HG02798 (cell line): Measurements from ENCODE around the gene CNST.

Experiments used
- ATAC-seq: cut with Tn5 transposase; IDR thresholded peaks from one replicate; pipeline ENCODE4 v1.9.1; 2021; ENCODE audit warnings: mild to moderate bottlenecking; ENCODE audit not compliant: unreplicated experiment, poor library complexity

The CNST gene, protein sequence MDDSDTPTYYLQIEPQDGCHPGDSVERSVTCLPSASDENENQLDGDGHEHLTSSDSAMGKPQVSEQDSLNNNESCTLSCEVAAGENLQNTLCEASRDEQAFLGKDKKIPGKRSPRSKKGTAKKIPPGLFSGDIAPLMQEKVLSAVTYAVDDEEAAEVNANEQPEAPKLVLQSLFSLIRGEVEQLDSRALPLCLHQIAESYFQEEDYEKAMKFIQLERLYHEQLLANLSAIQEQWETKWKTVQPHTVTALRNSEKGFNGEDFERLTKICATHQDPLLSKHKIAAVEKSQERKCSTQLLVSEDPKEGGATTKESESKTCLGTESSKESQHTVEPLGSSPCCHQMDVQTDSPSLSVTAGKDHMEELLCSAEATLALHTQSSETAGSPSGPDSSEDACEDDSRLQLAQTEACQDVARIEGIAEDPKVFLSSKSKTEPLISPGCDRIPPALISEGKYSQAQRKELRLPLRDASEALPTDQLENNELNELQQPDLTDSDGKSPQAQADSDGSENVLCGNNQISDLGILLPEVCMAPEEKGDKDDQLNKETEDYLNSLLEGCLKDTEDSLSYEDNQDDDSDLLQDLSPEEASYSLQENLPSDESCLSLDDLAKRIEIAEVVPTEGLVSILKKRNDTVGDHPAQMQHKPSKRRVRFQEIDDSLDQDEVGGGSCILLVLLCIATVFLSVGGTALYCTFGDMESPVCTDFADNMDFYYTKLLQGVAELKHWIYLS

DNA sequence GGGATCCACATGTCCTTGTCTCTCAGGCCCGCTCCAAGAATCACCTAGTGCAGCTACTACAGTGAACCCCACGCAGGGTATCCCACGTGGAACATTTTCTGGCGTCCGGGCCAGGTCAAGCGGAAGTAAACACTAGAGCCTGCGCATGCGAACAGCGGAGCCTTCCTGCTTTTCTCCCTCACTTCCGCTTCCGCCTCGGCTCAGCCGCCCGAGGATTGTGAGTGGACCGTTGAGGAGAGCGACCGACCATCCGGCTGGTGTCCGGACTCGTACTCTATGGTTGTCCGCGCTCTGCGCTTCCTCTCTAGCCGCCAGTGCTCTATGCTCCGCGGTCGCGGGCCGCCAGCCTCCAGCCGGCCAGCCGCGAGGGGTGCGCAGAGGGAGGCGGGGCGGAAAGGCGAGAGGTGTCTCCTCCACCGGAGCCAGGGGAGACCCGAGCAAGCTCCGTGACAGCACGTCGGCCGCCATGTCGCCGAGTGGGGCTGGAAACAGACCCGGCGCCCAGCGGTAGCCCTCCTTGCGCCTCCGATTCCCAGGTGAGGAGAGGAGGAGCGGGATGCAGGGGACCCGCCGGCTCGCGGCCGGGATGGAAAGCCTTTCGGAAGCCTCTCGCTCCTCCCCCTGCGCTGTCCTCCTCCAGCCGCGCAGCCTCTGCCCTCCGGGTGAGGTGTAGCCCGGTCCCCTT lies at the start of gene CNST, which contains the start of gene TFB2M:
TSS of gene CNST (plus strand) at position 329 of the 685 bp plus-strand sequence. CDS start 25,107 bp downstream, outside the sequence.
TSS of gene TFB2M (minus strand) at position 134 of the 685 bp plus-strand sequence. CDS start at position 11, 123 bp downstream.
- ATAC-seq, result peak; percentile 95

DNA sequence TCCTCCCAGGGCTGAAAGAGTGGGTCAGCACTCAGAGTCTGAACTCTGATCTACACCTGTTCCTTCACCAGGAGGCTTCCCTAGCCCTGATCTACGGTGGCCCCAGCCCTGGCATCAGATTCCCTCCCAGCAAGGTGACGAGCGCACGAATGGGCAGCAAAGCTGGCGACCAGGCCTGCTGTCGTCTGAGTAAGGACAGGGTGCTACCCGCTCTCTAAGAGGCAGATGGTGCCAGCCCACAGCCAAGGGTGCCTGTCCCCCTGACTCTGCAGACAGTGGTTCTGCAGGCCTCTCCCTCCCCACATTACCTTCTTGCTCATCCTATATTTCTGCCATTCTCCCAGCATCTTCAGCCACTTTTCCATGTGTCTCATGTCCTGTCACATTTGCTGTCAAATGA lies 48.9 kb upstream of the CNST start:
- ATAC-seq, result no peak

DNA sequence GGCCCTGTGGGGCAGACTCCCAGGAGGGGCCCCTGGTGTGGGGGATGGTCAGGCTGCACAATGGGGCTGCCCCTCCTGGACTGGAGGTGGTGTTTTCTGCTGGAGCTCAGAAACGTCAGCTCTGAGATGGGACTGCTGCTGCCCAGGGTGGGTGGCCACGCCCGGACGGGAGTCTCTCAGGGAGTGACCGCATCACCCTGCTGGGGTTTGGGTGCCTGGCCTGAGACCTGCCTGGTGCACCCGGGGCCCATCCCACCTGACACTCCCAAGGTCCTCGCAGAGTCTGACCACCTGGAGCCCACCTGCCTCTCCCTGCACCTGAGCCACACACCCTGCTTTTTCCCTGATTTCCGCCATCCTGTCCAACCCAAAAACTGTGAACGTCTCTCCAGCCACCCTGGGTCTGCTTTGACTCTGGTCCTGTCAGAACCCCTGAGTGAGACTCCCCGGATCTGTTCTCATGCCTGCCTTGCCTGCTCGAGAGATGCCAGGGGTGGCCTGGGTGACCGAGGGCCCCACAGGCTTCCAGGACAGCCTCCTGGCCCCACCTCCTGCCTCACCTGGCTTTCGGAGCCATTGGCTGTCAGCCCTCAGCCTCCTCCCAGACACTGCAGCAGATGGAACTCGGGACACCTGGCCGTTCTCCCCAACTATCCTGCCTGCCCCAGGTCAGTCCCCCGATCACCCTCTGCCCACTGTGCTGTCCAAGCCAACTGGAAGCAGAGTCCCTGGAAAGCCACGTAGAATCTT lies 47.6 kb upstream of the CNST start:
- no peak for ATAC-seq

DNA sequence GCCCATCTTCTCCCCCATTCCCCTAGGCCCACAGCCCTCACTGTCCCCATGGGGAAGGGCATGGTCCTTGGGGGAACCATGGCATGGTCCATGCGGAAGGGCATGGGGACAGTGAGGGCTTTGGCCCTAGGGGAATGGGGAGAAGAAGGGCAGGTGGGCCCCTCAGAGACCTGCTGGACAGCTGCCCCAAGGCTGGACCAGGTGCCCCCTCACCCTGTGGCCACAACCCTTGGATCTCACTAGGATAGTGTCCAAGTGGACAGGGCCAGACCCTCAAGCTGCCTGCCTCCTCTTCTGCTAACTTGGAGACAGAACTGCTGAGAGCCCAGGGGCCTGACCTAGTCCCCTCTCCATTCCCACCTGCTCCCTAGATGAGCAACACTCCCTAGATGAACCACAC lies 46.7 kb upstream of the CNST start:
- no peak for ATAC-seq

DNA sequence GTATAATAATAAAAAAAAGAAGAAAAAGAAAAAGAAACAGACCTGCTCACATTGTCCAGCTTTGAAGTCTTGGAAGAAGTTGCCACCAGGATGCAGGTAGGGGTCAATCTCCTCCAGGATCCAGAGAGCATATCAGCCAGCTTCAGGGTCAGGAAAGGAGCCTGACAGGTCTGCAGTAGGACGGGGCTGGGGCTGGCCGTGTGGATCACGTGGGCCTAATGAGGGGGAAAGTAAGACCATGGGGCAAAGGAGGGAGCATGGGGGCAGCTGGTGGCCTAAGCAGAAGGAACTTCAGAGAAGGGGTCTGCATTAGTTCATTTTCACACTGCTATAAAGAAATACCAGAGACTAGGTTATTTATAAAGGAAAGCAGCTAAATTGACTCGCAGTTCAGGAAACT lies 39.9 kb upstream of the CNST start:
- no peak for ATAC-seq

DNA sequence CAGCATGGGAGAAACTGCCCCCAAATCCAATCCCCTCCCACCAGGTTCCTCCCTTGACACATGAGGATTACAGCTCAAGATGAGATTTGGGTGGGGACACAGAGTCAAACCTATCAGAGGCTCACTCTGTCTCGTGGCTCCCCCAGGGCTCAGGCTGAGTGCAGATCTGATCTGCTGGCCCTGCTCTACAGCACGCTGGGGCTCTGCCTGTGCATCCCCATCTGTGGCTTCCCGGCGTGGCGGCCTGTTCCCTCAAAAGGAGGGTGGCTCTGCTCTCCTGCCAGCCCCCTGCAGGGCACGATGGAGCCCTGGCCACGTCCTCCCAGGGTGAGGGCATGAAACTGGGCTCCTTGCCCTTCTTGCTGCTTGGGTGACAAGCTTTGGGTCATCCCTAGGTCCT lies 39.3 kb upstream of the CNST start:
- no peak for ATAC-seq

DNA sequence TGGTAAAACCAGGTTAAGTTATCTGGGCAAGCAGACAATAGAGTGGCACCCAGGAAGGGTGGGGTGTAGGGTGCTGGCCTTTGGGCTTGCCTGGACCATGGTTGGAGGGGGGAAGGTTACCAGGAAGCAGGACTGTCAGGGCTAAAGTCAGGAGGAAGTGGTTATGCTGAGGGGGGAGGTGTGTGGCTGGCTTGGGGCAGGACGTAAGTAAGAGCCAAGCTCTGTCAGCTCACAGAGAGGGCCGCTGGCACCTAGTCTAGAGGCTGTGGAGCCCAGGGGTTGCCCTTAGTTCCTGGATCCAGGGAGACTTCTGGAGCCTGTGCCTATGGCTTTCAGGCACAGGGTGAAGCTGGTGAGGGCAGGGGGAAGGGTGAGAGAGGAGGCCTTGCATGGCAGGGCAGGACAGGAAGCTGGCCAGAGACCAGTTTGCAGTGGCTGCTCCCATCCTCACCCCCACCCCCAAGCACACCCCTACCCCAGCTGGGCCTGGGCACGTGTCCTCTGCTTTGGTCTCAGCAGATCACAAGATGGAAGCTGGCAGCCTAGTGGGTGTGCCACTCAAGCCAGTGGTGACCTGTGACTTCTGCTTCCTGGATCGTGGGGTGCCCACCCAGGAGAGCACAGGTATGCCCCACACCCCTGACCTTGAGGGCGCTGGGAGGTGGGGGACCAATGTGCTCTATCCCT lies 38.7 kb upstream of the CNST start:
- ATAC-seq, result no peak

DNA sequence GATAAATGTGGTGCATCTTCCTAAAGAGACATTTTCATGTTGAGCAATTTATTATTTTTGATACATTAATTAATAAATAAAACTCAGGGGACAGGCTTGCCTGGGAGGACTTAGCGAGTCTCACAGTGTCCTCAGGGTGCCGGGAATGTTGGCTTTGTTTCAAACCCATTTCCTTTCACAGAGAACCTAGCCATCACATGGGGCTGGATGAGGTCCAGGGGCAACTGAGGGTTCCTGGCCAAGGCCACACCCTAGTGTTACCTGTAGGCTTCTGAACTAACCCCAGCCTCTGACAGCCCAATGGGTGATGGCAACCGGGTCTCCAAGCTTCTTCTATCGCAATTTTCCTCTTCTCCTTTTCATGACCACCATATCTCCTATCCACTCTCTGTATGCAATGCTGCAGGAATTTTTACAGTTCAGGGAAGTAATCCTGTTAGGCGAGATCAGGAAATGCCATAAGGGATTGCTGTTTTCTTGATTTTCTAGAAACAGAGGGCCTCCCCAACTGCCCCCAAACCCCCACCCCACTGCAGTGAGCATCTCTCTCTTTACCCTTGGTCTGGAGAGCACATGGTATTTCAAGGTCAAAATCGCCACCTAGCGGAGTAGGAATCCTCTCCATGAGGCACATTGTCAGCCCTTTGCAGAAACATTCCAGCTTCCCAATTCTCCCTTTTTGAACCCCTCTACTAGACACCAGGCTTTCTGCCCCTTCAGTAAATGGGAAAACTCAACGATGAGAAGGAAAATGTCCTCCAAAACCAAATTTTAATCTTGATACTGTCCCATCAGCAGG lies 37.1 kb upstream of the CNST start:
- ATAC-seq, result no peak

DNA sequence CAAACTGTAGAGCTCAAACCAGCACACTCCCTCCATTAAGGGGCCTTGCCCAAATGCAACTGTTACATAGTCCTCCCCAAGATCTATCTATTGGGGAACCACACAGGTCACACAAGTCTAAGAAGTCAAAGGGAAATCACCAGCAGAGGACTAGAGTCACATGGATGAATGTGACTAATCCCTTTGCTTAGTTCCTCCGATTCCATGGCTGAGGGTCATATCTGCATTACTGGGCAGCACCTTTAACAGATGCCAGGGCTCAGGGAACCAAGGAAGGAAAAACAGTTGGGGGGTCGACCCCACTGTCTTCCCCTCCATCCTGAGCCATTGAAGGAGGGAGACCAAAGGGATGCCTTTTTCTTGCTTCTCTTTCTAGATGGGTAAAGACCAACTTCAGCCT lies 35.8 kb upstream of the CNST start:
- no peak for ATAC-seq

DNA sequence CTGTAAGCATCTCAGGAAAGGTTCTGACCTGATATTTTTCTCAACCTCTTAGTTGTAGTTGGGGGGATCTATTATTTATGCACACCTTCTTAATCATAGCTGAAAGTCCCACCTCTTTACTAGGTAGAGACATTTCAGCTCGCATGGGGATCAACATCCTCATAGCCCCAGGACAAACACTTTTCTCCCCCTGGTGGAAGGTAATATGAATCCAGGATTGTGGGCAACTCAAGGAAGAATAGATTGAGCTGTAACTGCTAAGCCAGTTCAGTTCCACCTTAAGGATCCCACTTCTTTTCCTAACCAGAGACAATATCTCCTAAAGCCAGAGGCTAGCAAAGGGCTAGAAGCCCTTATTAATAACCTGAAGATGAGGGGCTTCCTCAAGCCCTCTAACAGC lies 33.7 kb upstream of the CNST start:
- no peak for ATAC-seq

DNA sequence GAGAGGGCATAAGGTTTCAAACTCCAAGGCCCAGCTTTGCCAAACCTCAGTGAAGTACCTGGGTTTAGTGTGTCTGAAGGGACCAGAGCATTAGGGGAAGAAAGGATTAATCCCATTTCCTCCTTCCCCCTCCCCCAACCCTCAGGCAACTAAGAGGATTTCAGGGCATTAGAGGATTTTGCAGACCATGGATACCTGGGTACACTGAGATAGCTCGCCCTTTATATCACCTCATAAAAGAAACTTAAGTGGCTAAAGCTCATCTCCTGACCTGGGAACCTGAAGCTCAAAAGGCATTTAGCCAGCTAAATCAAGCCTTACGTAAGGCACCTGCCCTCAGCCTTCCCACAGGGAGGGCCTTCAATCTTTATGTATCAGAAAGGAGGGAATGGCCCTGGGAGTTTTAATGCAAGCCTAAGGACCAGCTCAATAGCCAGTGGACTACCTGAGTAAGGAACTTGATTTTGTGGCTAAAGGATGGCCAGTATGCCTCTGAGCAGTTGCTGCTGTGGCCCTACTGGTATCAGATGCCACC lies 32.8 kb upstream of the CNST start:
- ATAC-seq, result no peak

DNA sequence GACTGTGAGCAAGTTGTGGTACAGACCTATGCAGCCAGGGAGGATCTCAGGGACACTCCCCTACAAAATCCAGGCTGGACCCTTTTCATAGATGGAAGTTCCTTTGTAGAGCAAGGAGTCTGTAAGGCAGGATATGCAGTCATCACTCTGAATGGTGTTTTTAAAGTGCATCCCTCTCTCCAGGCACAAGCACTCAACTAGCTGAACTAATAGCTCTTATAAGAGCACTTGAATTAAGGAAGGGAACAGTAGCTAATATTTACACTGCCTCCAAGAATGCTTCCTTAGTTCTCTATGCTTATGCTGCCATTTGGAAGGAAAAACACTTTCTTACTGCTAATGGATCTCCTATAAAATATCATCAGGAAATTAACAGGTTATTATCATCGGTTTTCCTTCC lies 32.1 kb upstream of the CNST start:
- no peak for ATAC-seq

DNA sequence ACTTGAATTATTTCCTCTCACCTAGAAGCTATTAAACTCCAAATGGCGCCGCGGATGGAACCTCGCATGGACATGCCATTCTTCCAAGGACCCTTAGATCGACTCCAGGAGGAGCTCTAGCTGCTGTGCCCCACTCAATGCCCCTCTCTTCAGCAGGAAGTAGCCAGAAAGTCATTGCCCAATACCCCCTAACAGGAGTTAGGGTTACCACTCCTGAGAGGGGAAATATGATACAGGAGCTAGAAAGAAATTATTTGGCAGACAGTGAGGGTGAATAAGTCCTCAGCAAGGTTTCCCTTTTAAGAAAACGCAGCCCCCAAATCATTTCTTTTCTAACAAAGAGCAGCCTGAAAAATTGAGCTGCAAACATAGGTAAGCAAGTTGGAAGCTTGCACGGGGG lies 28.8 kb upstream of the CNST start:
- no peak for ATAC-seq

DNA sequence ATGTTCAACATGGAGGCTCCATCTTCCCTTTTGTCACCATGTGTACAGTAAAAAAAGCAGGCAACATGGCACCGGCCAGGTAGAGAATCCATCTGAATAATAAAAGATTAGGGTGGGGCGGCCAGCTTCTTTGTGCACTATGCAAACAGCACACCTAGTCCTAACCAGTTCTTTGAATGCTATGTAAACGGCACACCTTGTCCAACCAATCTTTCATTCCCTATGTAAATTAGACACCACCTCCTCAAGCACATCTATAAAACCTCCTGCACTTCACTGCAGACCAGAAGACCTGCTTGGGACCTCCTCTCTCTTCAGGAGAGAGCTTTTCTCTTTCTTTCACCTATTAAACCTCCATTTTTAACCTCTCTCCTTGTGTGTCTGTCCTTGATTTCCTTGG lies 28.4 kb upstream of the CNST start:
- ATAC-seq, result no peak

DNA sequence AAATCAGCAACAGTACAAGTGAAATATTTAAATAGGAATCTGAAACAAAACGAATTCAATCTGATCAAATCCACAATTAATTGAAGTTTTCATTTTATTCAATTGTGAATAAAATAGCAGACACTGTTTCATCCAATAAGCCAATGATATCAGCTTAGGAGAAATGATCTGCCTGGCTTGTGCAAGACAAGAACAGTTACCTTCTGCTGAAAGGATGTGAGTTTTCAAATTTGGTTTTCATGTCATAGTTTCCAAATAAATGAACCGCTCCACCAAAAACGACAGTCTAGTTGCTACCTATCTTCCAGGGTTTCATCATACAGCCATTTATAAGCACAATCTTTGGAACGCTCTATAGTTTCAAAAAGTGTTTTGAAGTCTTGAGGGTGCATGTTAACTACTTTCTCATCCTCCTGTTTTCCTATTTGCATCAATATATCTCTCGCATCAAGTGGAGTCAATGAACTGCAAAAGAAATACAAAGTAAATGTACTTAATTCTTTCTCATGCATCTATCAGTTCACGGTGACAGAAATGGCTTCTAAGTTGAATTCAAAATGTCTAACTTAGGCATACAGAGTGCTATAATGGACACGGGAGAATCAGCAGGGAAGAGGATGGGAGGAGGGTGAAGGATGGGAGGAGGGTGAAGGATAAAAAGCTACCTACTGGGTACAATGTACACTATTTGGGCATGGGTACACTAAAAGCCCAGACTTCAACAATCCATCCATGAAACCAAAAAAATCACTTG lies 25.3 kb upstream of the CNST start:
- no peak for ATAC-seq

DNA sequence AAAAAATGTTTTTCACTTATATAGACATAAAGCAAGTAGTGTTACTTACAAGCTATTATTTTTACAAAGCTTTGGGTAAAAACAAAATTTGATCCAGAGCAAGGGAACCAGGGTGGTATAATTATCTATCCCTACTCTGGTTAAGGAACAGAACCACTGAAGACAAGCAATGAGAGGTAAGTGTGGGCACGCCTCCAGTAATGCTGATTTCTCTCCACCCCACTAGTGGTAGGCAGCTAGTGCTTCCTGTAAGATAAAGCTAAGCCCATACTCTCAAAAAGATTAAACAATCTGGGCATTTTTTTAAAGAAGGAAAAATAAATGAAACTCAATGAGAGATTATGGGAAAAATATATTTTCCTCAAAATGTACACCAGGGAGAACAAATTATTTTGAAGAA lies 22.3 kb upstream of the CNST start:
- ATAC-seq, result no peak

DNA sequence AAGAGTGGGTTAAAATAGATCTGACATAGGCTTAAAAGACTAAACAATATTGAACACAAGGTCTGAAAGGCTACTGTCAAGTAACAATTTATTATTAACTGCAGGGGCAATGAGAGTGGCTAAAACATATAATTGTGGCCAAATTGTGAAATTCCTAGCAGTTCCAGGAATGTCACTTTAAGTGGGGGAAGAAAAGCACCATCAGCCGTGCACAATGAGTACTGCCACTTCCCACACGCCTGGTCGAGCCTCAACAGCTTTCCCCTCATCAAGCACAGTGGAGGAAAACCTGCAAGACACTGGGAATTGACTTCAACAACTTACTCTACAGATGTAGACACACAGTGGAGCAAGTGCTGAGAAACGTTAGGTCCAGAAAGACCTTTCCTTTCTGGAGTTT lies 16.6 kb upstream of the CNST start:
- no peak for ATAC-seq

DNA sequence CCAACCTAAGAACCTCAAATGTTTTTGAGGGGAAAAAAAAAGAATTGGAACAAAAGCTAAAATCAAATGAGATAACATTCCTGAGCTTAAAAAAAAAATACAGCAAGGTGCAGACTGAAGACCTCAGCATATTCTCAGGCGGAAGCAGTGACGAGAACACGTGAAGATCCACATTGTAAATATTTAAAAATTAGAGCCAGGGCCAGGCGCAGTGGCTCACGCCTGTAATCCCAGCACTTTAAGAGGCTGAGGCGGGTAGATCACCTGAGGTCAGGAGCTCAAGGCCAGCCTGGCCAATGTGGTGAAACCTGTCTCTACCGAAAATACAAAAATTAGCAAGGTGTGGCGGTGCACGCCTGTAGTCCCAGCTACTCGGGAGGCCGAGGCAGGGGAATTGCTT lies 15.9 kb upstream of the CNST start:
- no peak for ATAC-seq
